Measurements from ENCODE around the gene EVPL.
A peak's percentile ranks its signal among the peaks of the same experiment; 100 is the strongest.
"Not testable (repeated sequence)": the region's sequence is repeated elsewhere in the genome, so short reads cannot be mapped to it uniquely, and the experiment has no call there.

EVPL gene

DNA sequence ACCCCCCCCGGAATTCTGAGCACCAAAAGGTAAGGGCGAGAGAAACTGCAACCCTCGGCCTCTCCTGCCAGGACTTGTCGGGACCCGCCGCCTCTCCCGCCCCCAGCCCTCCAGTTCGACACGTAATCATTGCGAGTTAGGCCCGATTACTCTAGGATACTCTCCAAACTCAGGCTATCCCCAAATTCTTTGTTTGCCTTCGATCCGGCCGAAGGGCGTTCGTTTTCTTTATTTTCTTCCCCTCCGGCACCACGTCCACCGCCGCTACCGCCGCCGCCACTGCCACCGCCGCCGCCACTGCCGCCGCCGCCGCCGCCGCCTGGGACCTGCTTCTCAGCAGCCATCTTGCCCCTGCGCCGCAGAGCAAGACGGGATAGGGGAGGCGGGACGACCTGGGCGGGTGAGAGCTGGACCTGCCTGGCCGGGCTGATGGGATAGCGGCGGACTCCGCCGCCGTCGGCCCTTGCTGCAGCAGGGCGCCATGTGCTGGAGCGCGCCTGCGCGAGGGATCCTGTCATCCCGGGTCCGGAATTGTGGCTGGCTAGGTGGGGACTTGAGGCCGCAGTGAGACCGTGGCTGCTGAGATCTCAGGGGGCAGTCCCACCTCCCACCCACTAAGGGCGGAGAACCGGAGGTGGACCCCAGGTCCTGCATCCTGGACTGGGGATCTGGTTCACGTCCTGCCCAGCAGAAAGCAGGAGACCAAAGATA is 45.2 kb upstream of the EVPL start, which contains the start of gene SRP68:
Gene SRP68 (minus strand): TSS at position 370 of the 711 bp plus-strand sequence. CDS start 26 bp downstream, at position 344.
- Histone ChIP-seq H3K4me3 (ENCODE audit: low read depth, low read length) (peak within 1 kb of the TSS; percentile 78), H3K27me3 (ENCODE audit: insufficient read depth, low read depth, severe bottlenecking) (peaks cover 21% of the 10 kb centered on the region), H3K9me3 (ENCODE audit: severe bottlenecking) (peaks cover 3% of the 10 kb centered on the region), H3K36me3 (peaks cover 29% of the 10 kb centered on the region), H3K27ac (peak within 1 kb of the TSS; percentile 84)
- DNase-seq, result peak; percentile 99
- TF ChIP-seq, protein P1, sequence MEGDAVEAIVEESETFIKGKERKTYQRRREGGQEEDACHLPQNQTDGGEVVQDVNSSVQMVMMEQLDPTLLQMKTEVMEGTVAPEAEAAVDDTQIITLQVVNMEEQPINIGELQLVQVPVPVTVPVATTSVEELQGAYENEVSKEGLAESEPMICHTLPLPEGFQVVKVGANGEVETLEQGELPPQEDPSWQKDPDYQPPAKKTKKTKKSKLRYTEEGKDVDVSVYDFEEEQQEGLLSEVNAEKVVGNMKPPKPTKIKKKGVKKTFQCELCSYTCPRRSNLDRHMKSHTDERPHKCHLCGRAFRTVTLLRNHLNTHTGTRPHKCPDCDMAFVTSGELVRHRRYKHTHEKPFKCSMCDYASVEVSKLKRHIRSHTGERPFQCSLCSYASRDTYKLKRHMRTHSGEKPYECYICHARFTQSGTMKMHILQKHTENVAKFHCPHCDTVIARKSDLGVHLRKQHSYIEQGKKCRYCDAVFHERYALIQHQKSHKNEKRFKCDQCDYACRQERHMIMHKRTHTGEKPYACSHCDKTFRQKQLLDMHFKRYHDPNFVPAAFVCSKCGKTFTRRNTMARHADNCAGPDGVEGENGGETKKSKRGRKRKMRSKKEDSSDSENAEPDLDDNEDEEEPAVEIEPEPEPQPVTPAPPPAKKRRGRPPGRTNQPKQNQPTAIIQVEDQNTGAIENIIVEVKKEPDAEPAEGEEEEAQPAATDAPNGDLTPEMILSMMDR (IDR thresholded peaks at IDR 0.05; ENCODE audit: low read depth, low read length), result no peak

- H3K27ac ChIP-seq, result peak overlapping the region; percentile 84
- H3K27me3 ChIP-seq (ENCODE audit: insufficient read depth, low read depth, severe bottlenecking), result peaks cover 15% of the 10 kb centered on the region
- peaks cover 3% of the 10 kb centered on the region for H3K9me3 ChIP-seq (ENCODE audit: severe bottlenecking)
- H3K4me3 ChIP-seq (ENCODE audit: low read depth, low read length), result peak overlapping the region; percentile 78
- peaks cover 36% of the 10 kb centered on the region for H3K36me3 ChIP-seq
- TF ChIP-seq, protein P1 (IDR thresholded peaks at IDR 0.05; ENCODE audit: low read depth, low read length), result no peak
- no peak for DNase-seq
Measured at GRCh38 chr17:76071531-76072147, 44.5 kb upstream of the EVPL start.

DNA sequence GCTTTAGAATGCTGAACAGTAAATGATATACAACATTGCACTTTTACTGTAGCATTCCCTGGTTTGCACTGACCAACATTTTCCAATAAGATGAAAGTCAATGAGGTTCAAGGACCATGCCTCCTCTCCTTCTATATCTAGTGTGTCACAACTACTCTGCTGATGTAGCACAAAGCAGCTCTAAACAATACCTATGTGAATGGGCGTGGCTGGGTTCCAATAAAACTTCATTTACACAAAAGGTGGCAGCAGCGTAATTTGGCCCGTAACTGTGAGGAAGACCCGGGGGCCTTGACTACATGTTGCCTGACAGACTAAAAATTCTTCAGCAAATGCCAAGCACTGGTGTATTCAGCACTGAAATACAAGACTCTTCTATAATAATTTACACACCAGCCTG is 38.7 kb upstream of the EVPL start:
- H3K27ac ChIP-seq, result no peak overlapping the region
- no peaks in the 10 kb centered on the region for H3K27me3 ChIP-seq (ENCODE audit: insufficient read depth, low read depth, severe bottlenecking)
- no peak for DNase-seq
- no peak overlapping the region for H3K4me3 ChIP-seq (ENCODE audit: low read depth, low read length)
- no peaks in the 10 kb centered on the region for H3K9me3 ChIP-seq (ENCODE audit: severe bottlenecking)
- TF ChIP-seq, protein P1 (IDR thresholded peaks at IDR 0.05; ENCODE audit: low read depth, low read length), result no peak
- H3K36me3 ChIP-seq, result peaks cover 88% of the 10 kb centered on the region

- Histone ChIP-seq H3K27me3 (ENCODE audit: insufficient read depth, low read depth, severe bottlenecking) (no peaks in the 10 kb centered on the region), H3K9me3 (ENCODE audit: severe bottlenecking) (no peaks in the 10 kb centered on the region), H3K4me3 (ENCODE audit: low read depth, low read length) (no peak overlapping the region), H3K36me3 (peaks cover 89% of the 10 kb centered on the region), H3K27ac (no peak overlapping the region)
- no peak for DNase-seq
- TF ChIP-seq, protein P1 (IDR thresholded peaks at IDR 0.05; ENCODE audit: low read depth, low read length), result no peak
Measured at GRCh38 chr17:76063875-76064546, 36.9 kb upstream of the EVPL start.

- not testable (repeated sequence) for H3K9me3 ChIP-seq (ENCODE audit: severe bottlenecking); H3K4me3 ChIP-seq (ENCODE audit: low read depth, low read length); H3K27me3 ChIP-seq (ENCODE audit: insufficient read depth, low read depth, severe bottlenecking); DNase-seq; H3K27ac ChIP-seq
- peaks cover 92% of the 10 kb centered on the region for H3K36me3 ChIP-seq
Measured at GRCh38 chr17:76058264-76058663, 31.2 kb upstream of the EVPL start.

GRCh38 chr17:76056882-76057281 is 29.8 kb upstream of the EVPL start:
- DNase-seq, result no peak

More at GRCh38 chr17:76056882-76057281, 29.8 kb upstream of the EVPL start:
- Histone ChIP-seq H3K27me3 (ENCODE audit: insufficient read depth, low read depth, severe bottlenecking) (no peaks in the 10 kb centered on the region), H3K36me3 (peaks cover 89% of the 10 kb centered on the region), H3K9me3 (ENCODE audit: severe bottlenecking) (no peaks in the 10 kb centered on the region), H3K27ac (no peak overlapping the region), H3K4me3 (ENCODE audit: low read depth, low read length) (no peak overlapping the region)
- TF ChIP-seq, protein P1 (IDR thresholded peaks at IDR 0.05; ENCODE audit: low read depth, low read length), result peak; percentile 9; the same call in 1 of the 2 replicates

Measured in WERI-Rb-1 (cell line).